Prostate gland (tissue), 2 donors: ENCODE data around the gene HHIPL1.

Experiments used
- POLR2A ChIP-seq: fragments of 450-650 bp; IDR thresholded peaks from one replicate; pipeline ENCODE4 v1.6.1; 2016; ENCODE audit warnings: antibody characterized with exemption, mild to moderate bottlenecking
- TF ChIP-seq, protein P1 (sequence below), 4 experiments: fragments of 200-600 bp in 2 of 4; fragments of 450-650 bp in 2 of 4; sonication (generic) in 2 of 4; IDR thresholded peaks; 1 replicate in 3 of 4; 2 replicates in 1 of 4; pipeline ENCODE4 v1.5.1; 2016 to 2019; ENCODE audit warnings: antibody characterized with exemption in 4 of 4, mild to moderate bottlenecking in 2 of 4, moderate library complexity in 2 of 4

DNA sequence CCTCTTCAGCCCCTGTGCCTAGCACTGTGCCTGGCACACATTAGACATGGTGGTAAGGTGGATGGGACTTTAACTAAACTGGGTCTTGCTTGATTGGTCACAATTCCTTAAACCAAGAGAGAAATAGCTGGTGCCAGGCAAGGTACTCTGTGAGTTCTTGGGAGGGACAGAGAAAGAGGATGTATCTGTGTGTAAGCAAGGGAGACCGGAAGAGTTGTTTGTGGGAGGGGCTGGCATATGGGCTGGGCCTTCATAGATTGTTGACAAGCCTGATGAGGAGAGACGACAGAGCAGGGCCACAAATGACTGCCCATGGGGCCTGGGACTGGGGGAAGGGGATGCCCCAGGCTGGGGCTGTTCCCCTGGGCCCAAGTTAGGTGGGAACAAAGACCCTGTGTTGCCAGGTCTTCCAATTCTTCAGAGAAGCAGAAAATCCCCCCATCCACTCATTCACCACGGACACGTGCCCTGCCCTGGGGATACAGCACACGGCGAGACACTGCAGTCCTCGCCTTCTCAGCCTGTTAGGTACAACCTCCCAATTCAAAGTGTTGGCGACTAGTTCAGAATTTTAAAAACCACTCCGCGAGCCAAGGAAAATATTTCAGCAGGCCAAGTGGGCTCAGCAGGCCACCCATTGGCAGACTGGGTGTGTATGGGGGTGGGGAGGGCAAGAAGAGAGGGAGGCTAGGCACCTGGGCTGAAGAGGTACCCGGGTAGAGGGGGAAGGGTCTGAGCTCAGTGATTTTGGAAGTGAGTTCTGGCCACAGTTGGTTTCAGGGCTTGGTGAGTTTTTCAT lies 27.8 kb downstream of the HHIPL1 start:
- TF ChIP-seq, protein P1, sequence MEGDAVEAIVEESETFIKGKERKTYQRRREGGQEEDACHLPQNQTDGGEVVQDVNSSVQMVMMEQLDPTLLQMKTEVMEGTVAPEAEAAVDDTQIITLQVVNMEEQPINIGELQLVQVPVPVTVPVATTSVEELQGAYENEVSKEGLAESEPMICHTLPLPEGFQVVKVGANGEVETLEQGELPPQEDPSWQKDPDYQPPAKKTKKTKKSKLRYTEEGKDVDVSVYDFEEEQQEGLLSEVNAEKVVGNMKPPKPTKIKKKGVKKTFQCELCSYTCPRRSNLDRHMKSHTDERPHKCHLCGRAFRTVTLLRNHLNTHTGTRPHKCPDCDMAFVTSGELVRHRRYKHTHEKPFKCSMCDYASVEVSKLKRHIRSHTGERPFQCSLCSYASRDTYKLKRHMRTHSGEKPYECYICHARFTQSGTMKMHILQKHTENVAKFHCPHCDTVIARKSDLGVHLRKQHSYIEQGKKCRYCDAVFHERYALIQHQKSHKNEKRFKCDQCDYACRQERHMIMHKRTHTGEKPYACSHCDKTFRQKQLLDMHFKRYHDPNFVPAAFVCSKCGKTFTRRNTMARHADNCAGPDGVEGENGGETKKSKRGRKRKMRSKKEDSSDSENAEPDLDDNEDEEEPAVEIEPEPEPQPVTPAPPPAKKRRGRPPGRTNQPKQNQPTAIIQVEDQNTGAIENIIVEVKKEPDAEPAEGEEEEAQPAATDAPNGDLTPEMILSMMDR (IDR thresholded peaks at IDR 0.05), result no peak
- no peak for TF ChIP-seq POLR2A
